DOHH2 (cell line): ENCODE results near the gene MYBPC2.

ENCODE experiments used
- CTCF ChIP-seq: fragments of 200-600 bp; sonication (generic); IDR thresholded peaks from one replicate; pipeline ENCODE4 v1.5.1; 2014; ENCODE audit warnings: antibody characterized with exemption, mild to moderate bottlenecking, low read depth, low read length; ENCODE audit not compliant: poor library complexity, severe bottlenecking
- EZH2phosphoT487 ChIP-seq: fragments of 200-600 bp; sonication (generic); IDR thresholded peaks from 2 replicates; pipeline ENCODE4 v1.6.1; 2017; ENCODE audit warnings: borderline replicate concordance, mild to moderate bottlenecking, antibody characterized with exemption, low read length, moderate library complexity, mixed read lengths

GRCh38 chr19:50479761-50480251, 47.1 kb downstream of the MYBPC2 start:
- no peak for TF ChIP-seq CTCF
- TF ChIP-seq EZH2phosphoT487: no peak
